Measurements from ENCODE around the gene RERE. TPM values are rescaled to one million over a fixed set of nuclear protein-coding genes. Genes with fewer than 3 reads are reported as not detected.

The RERE gene
- total RNA-seq, 1 experiment from 2014 or later: 217 TPM

GRCh38 chr1:8455700-8456307, 361.6 kb downstream of the RERE start:
- H3K27ac ChIP-seq (ENCODE audit: low read length): peak overlapping the region; percentile 20; the same call in 1 of the 2 replicates
- in situ Hi-C loops (cut with HindIII; ENCODE audit: low pct_unique_long_range_greater_than_20kb, low sequenced_read_pairs): no loop called here

GRCh38 chr1:8450312-8450711, 367.1 kb downstream of the RERE start:
- BruUV-seq (replicated peaks): no TSS peak
- Histone ChIP-seq H3K36me3 (ENCODE audit: control insufficient read depth, insufficient read depth, low read length) (no peaks in the 10 kb centered on the region), H3K4me1 (ENCODE audit: control insufficient read depth, insufficient read depth, low read length) (no peaks in the 10 kb centered on the region), H3K4me3 (ENCODE audit: low read depth in 2 of 2, low read length in 2 of 2) (no peak overlapping the region), H3K9me3 (ENCODE audit: control insufficient read depth, insufficient read depth, low read depth, low read length) (no peaks in the 10 kb centered on the region), H3K27ac (ENCODE audit: low read length) (no peak overlapping the region), H3K27me3 (ENCODE audit: control insufficient read depth, insufficient read depth, low read length) (no peaks in the 10 kb centered on the region)
- DNase-seq (ENCODE audit: low read depth, low spot score) (no peak), ATAC-seq (no peak)
- in situ Hi-C loops (cut with HindIII; ENCODE audit: low pct_unique_long_range_greater_than_20kb, low sequenced_read_pairs): no loop called here
- TF ChIP-seq, protein P1, sequence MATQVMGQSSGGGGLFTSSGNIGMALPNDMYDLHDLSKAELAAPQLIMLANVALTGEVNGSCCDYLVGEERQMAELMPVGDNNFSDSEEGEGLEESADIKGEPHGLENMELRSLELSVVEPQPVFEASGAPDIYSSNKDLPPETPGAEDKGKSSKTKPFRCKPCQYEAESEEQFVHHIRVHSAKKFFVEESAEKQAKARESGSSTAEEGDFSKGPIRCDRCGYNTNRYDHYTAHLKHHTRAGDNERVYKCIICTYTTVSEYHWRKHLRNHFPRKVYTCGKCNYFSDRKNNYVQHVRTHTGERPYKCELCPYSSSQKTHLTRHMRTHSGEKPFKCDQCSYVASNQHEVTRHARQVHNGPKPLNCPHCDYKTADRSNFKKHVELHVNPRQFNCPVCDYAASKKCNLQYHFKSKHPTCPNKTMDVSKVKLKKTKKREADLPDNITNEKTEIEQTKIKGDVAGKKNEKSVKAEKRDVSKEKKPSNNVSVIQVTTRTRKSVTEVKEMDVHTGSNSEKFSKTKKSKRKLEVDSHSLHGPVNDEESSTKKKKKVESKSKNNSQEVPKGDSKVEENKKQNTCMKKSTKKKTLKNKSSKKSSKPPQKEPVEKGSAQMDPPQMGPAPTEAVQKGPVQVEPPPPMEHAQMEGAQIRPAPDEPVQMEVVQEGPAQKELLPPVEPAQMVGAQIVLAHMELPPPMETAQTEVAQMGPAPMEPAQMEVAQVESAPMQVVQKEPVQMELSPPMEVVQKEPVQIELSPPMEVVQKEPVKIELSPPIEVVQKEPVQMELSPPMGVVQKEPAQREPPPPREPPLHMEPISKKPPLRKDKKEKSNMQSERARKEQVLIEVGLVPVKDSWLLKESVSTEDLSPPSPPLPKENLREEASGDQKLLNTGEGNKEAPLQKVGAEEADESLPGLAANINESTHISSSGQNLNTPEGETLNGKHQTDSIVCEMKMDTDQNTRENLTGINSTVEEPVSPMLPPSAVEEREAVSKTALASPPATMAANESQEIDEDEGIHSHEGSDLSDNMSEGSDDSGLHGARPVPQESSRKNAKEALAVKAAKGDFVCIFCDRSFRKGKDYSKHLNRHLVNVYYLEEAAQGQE (IDR thresholded peaks at IDR 0.05; ENCODE audit: insufficient read depth in 1 of 2, low read depth in 2 of 2, low read length in 1 of 2): no peak
- TF ChIP-seq TCF7L2 (IDR thresholded peaks at IDR 0.05; ENCODE audit: low read depth, low read length): no peak
- no peak for TF ChIP-seq SIN3A (IDR thresholded peaks at IDR 0.05; ENCODE audit: borderline replicate concordance, insufficient read depth, low read depth, low read length)
- TF ChIP-seq POLR2AphosphoS5 (IDR thresholded peaks at IDR 0.05; ENCODE audit: low read depth, low read length): no peak
- no peak for TF ChIP-seq CTCF (IDR thresholded peaks at IDR 0.05)
- CTCF ChIA-PET: no interaction called here
- intact Hi-C loops (cut with micrococcal nuclease; ENCODE audit: unreplicated experiment): no loop called here
- POLR2A ChIA-PET: no interaction called here

More at GRCh38 chr1:8455700-8456307, 361.6 kb downstream of the RERE start:
- no peak for TF ChIP-seq TCF7L2 (IDR thresholded peaks at IDR 0.05; ENCODE audit: low read depth, low read length)
- TF ChIP-seq SIN3A (IDR thresholded peaks at IDR 0.05; ENCODE audit: borderline replicate concordance, insufficient read depth, low read depth, low read length): no peak
- TF ChIP-seq POLR2AphosphoS5 (IDR thresholded peaks at IDR 0.05; ENCODE audit: low read depth, low read length): no peak
- no peak for TF ChIP-seq CTCF (IDR thresholded peaks at IDR 0.05)
- TF ChIP-seq, protein P1 (IDR thresholded peaks at IDR 0.05; ENCODE audit: insufficient read depth in 1 of 2, low read depth in 2 of 2, low read length in 1 of 2): no peak
- intact Hi-C loops (cut with micrococcal nuclease; ENCODE audit: unreplicated experiment): no loop called here
- ChIA-PET CTCF (no interaction called here), POLR2A (no interaction called here)
- ATAC-seq: no peak
- DNase-seq (ENCODE audit: low read depth, low spot score): no peak
- no peaks in the 10 kb centered on the region; the same call in 1 of the 2 replicates for H3K36me3 ChIP-seq (ENCODE audit: control insufficient read depth, insufficient read depth, low read length)
- no peak overlapping the region for H3K4me3 ChIP-seq (ENCODE audit: low read depth in 2 of 2, low read length in 2 of 2)
- peaks cover 14% of the 10 kb centered on the region for H3K4me1 ChIP-seq (ENCODE audit: control insufficient read depth, insufficient read depth, low read length)
- BruUV-seq (replicated peaks): no TSS peak
- H3K9me3 ChIP-seq (ENCODE audit: control insufficient read depth, insufficient read depth, low read depth, low read length): no peaks in the 10 kb centered on the region
- H3K27me3 ChIP-seq (ENCODE audit: control insufficient read depth, insufficient read depth, low read length): no peaks in the 10 kb centered on the region

All from Panc1 (cell line).